GM19043 (cell line): ENCODE results near the gene ZNF416.

ENCODE experiments used
- ATAC-seq: cut with Tn5 transposase; IDR thresholded peaks from one replicate; pipeline ENCODE4 v1.9.1; 2021; ENCODE audit warnings: low read depth; ENCODE audit not compliant: unreplicated experiment

Gene ZNF416

DNA sequence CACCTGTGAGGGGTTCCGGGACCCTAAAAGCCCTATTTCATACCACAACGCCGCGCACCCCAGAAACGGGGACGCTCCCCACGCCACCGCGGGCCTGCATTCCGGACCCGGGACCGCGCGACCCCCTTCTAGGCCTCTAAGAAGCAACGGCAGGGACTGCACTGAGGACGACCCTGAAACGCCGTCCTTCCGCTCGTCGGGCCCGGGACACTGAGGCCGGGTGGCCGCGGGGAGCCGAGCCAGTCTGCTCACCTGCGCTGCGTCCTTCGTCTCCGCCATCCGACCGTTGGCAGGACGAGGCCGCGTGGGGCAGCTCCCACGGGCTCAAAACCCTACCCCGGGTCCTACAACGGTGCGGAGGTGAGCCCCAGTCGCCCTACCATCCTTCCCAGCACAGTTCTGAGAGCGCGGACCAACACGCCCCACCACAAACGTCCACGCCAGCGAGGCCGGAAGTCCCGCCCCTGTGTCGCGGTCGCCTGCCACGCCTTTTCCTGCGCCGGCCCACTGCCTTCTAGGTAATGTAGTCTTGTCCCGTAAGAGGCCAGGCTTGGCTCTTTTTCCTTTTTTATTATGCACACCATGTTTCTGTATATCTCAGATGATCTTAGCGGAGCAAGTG, 19.2 kb downstream of the ZNF416 start, which contains the start of gene ZNF550:
ZNF550 (minus strand) TSS at position 460 of the 622 bp plus-strand sequence; CDS start at position 279, 181 bp downstream.
- peak; percentile 88 for ATAC-seq

DNA sequence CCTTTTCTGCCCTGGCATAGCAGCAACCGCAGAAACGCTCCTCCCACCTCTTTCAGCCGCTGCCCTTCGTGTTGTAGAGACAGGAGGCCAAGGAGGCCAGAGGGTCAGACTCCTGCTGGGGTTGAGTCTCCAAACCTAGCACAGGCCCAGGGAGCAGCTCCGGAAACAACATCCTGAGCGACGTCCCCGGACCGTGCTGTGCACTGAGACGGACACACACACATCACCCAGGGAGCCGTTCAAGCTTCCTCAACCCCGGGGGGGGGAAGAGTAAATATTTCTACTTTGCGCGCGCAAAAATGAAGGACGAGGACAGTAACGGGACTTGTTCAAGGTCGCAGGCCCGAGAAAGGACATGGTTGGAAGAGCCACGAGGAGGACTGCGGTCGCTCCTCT, 19.7 kb downstream of the ZNF416 start:
- ATAC-seq, result no peak

DNA sequence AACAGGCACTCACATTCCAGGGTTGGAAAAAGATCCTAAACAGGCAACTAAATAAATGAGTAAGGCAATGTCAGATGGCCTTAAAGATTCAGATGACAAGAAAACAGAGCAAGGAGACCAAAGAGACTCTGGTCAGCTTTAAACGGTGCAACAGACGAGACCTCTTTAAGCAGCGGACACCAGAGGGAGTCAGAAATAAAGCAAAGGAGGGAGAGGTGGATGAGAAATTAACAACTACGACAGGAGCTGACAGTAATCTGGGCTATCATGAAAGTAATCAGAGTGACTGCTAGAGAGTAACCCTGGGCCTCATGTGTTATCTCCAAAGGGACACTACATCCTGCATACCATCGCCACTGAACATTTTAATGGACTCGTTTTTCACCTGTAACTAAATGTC, 20.2 kb downstream of the ZNF416 start:
- no peak for ATAC-seq

DNA sequence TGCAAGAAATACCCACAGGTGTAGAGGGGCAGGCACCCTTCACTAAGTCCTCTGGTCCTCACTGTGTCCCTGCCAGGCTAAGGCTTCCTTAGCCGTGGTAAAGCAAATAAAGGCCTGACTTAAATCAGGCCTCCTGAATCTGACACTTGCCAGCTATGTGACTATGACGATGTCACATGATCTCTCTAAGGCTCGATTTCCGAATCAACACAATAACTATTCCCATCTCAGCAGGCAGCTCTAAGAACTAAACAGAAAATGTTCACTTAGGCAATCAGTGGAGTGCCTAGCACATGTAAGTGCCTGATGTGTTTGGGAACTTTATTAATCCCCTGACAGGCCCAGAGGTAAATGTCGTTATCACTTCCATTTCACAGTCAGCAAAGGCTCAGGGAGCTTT, 21.1 kb downstream of the ZNF416 start:
- ATAC-seq, result no peak

DNA sequence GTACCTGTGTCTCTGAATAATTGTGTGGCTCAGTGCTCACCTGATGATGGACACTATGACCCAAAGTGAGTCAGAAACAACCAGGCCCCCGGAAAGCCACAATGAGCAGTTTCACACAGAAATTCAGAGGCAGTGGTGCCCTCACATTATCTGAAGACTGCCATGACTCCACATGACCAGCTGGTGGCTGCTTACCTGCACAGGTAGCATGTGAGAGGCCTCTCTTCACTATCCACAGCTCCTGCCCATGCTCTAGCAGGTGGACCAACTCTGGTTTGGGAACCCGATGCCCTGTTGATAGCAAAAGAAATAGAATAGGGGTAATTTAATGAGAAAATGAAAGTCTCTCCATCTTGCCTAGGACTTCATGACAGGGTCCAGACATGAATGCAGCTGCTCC, 26.3 kb downstream of the ZNF416 start:
- ATAC-seq, result no peak

DNA sequence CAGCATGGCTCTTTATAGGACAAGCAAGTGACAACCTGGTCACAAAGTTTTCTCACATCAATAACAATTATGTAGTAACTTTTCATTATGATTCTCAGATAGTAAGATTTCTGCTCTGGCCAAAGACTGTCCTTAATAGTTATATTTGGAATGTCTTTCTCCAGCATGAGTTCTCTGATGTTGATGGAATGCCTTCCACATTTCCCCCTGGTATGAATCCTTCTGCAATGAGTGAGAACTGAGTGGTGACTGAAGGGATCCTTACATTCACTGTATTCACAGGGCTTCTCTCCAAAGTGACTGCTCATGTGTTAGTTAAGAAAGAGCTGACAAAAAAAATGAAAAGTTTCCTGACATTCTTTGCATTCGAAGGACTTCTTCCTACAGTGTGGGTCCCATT, 32.2 kb downstream of the ZNF416 start:
- no peak for ATAC-seq

DNA sequence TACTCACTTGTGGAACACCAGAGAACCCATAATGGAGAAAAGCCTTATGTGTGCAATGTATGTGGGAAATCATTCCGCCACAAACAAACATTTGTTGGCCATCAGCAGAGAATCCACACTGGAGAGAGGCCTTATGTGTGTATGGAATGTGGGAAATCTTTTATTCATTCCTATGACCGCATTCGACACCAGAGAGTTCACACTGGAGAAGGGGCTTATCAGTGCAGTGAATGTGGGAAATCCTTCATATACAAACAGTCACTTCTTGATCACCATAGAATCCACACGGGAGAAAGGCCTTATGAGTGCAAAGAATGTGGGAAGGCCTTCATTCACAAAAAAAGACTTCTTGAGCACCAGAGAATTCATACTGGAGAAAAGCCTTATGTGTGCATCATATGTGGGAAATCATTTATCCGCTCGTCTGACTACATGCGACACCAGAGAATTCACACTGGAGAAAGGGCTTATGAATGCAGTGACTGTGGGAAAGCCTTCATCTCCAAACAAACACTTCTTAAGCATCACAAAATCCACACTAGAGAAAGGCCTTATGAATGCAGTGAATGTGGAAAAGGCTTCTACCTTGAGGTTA, 40.7 kb downstream of the ZNF416 start:
- no peak for ATAC-seq

DNA sequence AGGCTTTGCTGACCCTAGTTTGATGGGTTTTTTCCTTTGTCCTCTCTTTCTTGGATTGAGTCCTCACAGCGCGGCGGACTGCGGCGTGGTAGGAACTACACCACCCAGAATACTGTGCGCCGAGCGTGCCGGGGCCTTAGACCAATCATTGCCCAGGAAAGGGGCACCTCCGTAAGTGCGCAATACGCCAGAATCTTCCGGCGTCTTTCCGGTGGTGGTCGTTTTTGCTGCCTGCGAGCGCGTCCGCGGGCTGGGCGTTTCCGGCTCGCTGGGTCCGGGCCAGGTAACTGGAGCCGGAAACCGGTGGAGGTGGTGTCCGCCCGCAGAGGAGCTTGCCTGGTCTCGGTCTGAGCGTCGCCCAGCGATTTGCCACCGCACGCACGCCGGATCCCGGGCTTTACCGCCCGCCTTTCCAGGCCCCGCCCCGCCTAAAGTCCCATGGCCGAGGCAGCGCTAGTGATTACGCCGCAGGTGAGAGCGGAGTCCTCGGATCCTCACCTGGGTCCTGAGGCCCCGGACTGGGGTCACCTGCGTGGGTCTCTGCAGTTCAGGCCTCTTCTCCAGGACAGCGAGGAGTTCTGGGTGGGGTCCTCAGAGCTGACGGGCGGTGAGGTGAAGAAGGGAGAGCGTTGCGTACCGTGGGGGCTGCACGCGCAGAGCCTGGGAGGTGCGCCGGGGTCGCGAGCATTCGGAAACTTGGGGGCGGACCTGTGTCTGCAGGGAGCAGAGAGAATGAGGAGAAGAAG, 51.4 kb downstream of the ZNF416 start, which contains the start of gene ZNF549:
ZNF549 (plus strand) TSS at position 221 of the 746 bp plus-strand sequence; CDS start at position 439, 218 bp downstream.
- peak; percentile 96 for ATAC-seq
